ENCODE data around the gene ARHGAP15. TPM values are rescaled to one million over a fixed set of nuclear protein-coding genes. Genes with fewer than 3 reads are reported as not detected.

The ARHGAP15 gene
- total RNA-seq, 1 donor from 2014 or later = 33.8 TPM

GRCh38 chr2:143226714-143227541 is 97.7 kb downstream of the ARHGAP15 start:
- DNase-seq = no peak

- no peak for DNase-seq
These were observed 100.2 kb downstream of the ARHGAP15 start for GRCh38 chr2:143229411-143229810.

GRCh38 chr2:143229952-143230351 is 100.7 kb downstream of the ARHGAP15 start:
- DNase-seq = no peak

- DNase-seq = no peak
These were observed 101.5 kb downstream of the ARHGAP15 start for GRCh38 chr2:143230506-143231253.

GRCh38 chr2:143231254-143231645 is 102.0 kb downstream of the ARHGAP15 start:
- no peak for DNase-seq

- no peak for DNase-seq
These were observed 108.0 kb downstream of the ARHGAP15 start for GRCh38 chr2:143237146-143237777.

GRCh38 chr2:143241403-143242088 is 112.3 kb downstream of the ARHGAP15 start:
- no peak for DNase-seq

- DNase-seq = no peak
These were observed 117.0 kb downstream of the ARHGAP15 start for GRCh38 chr2:143246246-143246645.

- no peak for DNase-seq
These were observed 117.9 kb downstream of the ARHGAP15 start for GRCh38 chr2:143246815-143247744.

- DNase-seq = no peak
These were observed 119.4 kb downstream of the ARHGAP15 start for GRCh38 chr2:143248631-143249030.

GRCh38 chr2:143251681-143252080 is 122.5 kb downstream of the ARHGAP15 start:
- DNase-seq = no peak

GRCh38 chr2:143252138-143252907 is 123.1 kb downstream of the ARHGAP15 start:
- no peak for DNase-seq

GRCh38 chr2:143254110-143254509 is 124.9 kb downstream of the ARHGAP15 start:
- DNase-seq = no peak

- DNase-seq = no peak
These were observed 125.9 kb downstream of the ARHGAP15 start for GRCh38 chr2:143255086-143255485.

- DNase-seq = no peak
These were observed 126.7 kb downstream of the ARHGAP15 start for GRCh38 chr2:143255899-143256298.

GRCh38 chr2:143258126-143258892 is 129.1 kb downstream of the ARHGAP15 start:
- no peak for DNase-seq

- peak; percentile 63 for DNase-seq
These were observed 130.2 kb downstream of the ARHGAP15 start for GRCh38 chr2:143259368-143259958.

- no peak for DNase-seq
These were observed 132.8 kb downstream of the ARHGAP15 start for GRCh38 chr2:143261986-143262385.

- DNase-seq = no peak
These were observed 133.2 kb downstream of the ARHGAP15 start for GRCh38 chr2:143262389-143262788.
